Prostate gland (tissue), 2 donors: Measurements from ENCODE around the gene SEZ6L. TPM values are rescaled to one million over a fixed set of nuclear protein-coding genes. Genes with fewer than 3 reads are reported as not detected.
A peak's percentile ranks its signal among the peaks of the same experiment; 100 is the strongest.

ENCODE experiments used
- DNase-seq: peaks from one replicate; pipeline ENCODE4 v3.0.0-alpha.2; 2019; ENCODE audit warnings: low spot score
- H3K27ac ChIP-seq, 2 donors: fragments of 200-600 bp; sonication (generic); 2 replicates each; pipeline ENCODE4 v1.5.1; 2017 to 2019
- H3K27me3 ChIP-seq: fragments of 200-600 bp; sonication (generic); replicated peaks from 2 replicates; pipeline ENCODE4 v1.5.1; 2019; ENCODE audit not compliant: insufficient read depth
- H3K36me3 ChIP-seq, 2 donors: fragments of 200-600 bp; sonication (generic); 1 replicate in 1 of 2; 2 replicates in 1 of 2; pipeline versions ENCODE4 v1.5.1 to v1.8.1; 2017 to 2019
- H3K4me1 ChIP-seq: fragments of 200-600 bp; sonication (generic); replicated peaks from 2 replicates; pipeline ENCODE4 v1.5.1; 2019
- H3K4me3 ChIP-seq, 2 donors: fragments of 200-600 bp; sonication (generic); 2 replicates each; pipeline ENCODE4 v1.5.1; 2017 to 2019
- H3K9me3 ChIP-seq: fragments of 200-600 bp; sonication (generic); 2 replicates; pipeline ENCODE4 v1.5.1; 2017
- CTCF ChIP-seq, 4 experiments: fragments of 200-600 bp in 2 of 4; fragments of 450-650 bp in 2 of 4; sonication (generic) in 2 of 4; IDR thresholded peaks; 1 replicate in 3 of 4; 2 replicates in 1 of 4; pipeline ENCODE4 v1.5.1; 2016 to 2019; ENCODE audit warnings: antibody characterized with exemption in 4 of 4, mild to moderate bottlenecking in 2 of 4, moderate library complexity in 2 of 4
- POLR2A ChIP-seq: fragments of 450-650 bp; IDR thresholded peaks from one replicate; pipeline ENCODE4 v1.6.1; 2016; ENCODE audit warnings: antibody characterized with exemption, mild to moderate bottlenecking
- POLR2AphosphoS5 ChIP-seq: sonication (generic); formaldehyde crosslinking; IDR thresholded peaks from one replicate; pipeline ENCODE4 v1.6.1; 2017; ENCODE audit warnings: antibody characterized with exemption
- WGBS: methylation state at CpG from one replicate; pipeline ENCODE4 v1.1.5; 2018; 5-methylcytosine and 5-hydroxymethylcytosine counted together
- intact Hi-C: fragments of 100-400 bp; cut with DNase I; formaldehyde crosslinking; loops from one replicate; pipeline ENCODE4 v1.14.2; 2022
- total RNA-seq, 2 donors: library from RNA; depleted of rRNA; stranded (reverse); fragments of >200 nt; gene quantifications; one replicate each; pipeline ENCODE4 v1.1.0, GENCODE V29; 2016

SEZ6L gene
- total RNA-seq, 2 donors from 2014 or later: 0.45 to 0.64 TPM

DNA sequence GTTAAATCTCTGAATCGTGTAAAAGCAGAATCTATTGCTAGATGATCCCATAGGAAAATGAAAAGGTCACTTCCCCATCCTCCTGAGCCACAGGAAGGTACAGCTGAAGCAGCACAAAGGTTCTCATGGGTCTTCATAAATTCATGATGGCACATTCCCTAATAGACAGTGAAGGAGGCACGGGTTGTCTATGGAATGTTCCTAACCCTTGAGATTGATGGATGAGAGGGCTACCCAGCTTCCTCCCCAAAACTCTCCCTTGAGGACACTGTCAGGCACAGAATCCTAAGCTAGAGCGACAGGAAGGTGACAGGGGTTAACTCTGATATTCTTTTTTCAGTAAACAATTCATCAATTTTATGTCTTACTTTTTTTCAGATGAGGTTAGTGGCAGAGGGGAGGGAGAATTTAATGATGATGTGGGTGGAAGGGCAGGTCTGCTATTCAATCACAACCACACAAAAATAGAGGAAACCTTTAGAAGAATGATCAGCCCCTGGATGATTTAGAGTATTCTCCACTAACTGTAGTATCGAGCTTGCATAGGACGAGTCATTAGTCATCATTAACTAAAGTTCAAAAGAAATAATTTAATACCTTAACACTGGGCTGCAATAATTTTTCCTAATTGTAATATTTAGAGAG lies 33.1 kb downstream of the SEZ6L start:
- Histone ChIP-seq H3K27me3 (no peaks in the 10 kb centered on the region), H3K4me3 (no peak overlapping the region), H3K27ac (no peak overlapping the region), H3K9me3 (no peaks in the 10 kb centered on the region), H3K36me3 (no peaks in the 10 kb centered on the region), H3K4me1 (no peaks in the 10 kb centered on the region)
- TF ChIP-seq POLR2A (no peak), POLR2AphosphoS5 (no peak), CTCF (IDR thresholded peaks at IDR 0.05) (no peak)
- no peak for DNase-seq
- intact Hi-C loops: no loop called here
- 78% methylated on average over 5 of the region's 5 CpGs for WGBS

- Histone ChIP-seq H3K27ac (no peak overlapping the region), H3K4me1 (no peaks in the 10 kb centered on the region), H3K27me3 (no peaks in the 10 kb centered on the region), H3K4me3 (no peak overlapping the region), H3K9me3 (no peaks in the 10 kb centered on the region), H3K36me3 (no peaks in the 10 kb centered on the region)
- DNase-seq: no peak
- 83% methylated on average over 4 of the region's 4 CpGs for WGBS
- TF ChIP-seq POLR2AphosphoS5: no peak
- no peak for TF ChIP-seq POLR2A
- no peak for TF ChIP-seq CTCF (IDR thresholded peaks at IDR 0.05)
- intact Hi-C loops: no loop called here
Observed at GRCh38 chr22:26205494-26205893, 36.2 kb downstream of the SEZ6L start.

GRCh38 chr22:26210334-26210733 lies 41.1 kb downstream of the SEZ6L start:
- H3K36me3 ChIP-seq: no peaks in the 10 kb centered on the region
- intact Hi-C loops: no loop called here
- DNase-seq: no peak
- no peak for TF ChIP-seq CTCF (IDR thresholded peaks at IDR 0.05)
- TF ChIP-seq POLR2A: no peak
- TF ChIP-seq POLR2AphosphoS5: no peak
- H3K9me3 ChIP-seq: no peaks in the 10 kb centered on the region
- WGBS: 51% methylated on average over 8 of the region's 8 CpGs
- H3K27me3 ChIP-seq: no peaks in the 10 kb centered on the region
- H3K4me1 ChIP-seq: no peaks in the 10 kb centered on the region
- H3K27ac ChIP-seq: no peak overlapping the region
- H3K4me3 ChIP-seq: no peak overlapping the region

GRCh38 chr22:26213826-26214225 lies 44.6 kb downstream of the SEZ6L start:
- no peaks in the 10 kb centered on the region for H3K27me3 ChIP-seq
- 47% methylated on average over 1 of the region's 1 CpG for WGBS
- intact Hi-C loops: no loop called here
- H3K4me1 ChIP-seq: no peaks in the 10 kb centered on the region
- DNase-seq: peak; percentile 5
- TF ChIP-seq POLR2A (no peak), CTCF (IDR thresholded peaks at IDR 0.05) (no peak), POLR2AphosphoS5 (no peak)
- H3K9me3 ChIP-seq: no peaks in the 10 kb centered on the region
- H3K36me3 ChIP-seq: no peaks in the 10 kb centered on the region
- H3K4me3 ChIP-seq: no peak overlapping the region
- no peak overlapping the region for H3K27ac ChIP-seq

DNA sequence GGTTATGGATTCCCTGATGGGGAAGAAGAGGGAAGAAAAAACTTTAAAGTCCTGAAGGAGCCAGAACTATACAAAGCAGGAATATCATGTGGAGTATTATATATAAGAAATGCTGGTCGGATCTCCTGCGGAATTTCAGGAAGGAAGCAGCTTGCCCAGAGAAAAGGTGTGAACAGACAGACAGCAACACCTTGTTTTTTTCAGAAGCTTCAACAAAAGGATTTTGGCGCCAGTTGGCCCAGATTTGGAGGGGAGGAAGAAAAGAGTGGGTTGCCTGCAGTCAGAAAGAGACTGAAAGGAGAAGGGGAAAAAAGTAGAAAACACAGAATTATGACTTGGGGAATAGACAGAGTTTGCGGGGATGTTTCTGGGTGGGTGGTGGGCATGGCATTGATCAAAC lies 45.2 kb downstream of the SEZ6L start:
- intact Hi-C loops: no loop called here
- Histone ChIP-seq H3K4me1 (no peaks in the 10 kb centered on the region), H3K27me3 (no peaks in the 10 kb centered on the region), H3K4me3 (no peak overlapping the region), H3K27ac (no peak overlapping the region), H3K36me3 (no peaks in the 10 kb centered on the region), H3K9me3 (no peaks in the 10 kb centered on the region)
- 48% methylated on average over 4 of the region's 4 CpGs for WGBS
- DNase-seq: no peak
- no peak for TF ChIP-seq POLR2AphosphoS5
- no peak for TF ChIP-seq POLR2A
- no peak for TF ChIP-seq CTCF (IDR thresholded peaks at IDR 0.05)
